NT2/D1 (cell line): ENCODE measurements around the gene ATE1.

Experiments
- SUZ12 ChIP-seq: IDR thresholded peaks from 2 replicates; pipeline ENCODE4 v1.6.1; 2011; ENCODE audit not compliant: insufficient read length, insufficient read depth; ENCODE audit errors: extremely low read depth
- YY1 ChIP-seq: IDR thresholded peaks from 2 replicates; pipeline ENCODE4 v1.6.1; 2011; ENCODE audit not compliant: insufficient read length, insufficient read depth
- ZNF274 ChIP-seq: IDR thresholded peaks from 2 replicates; pipeline ENCODE4 v1.6.1; 2011; ENCODE audit warnings: mild to moderate bottlenecking, low read depth, low read length

GRCh38 chr10:121816197-121816596 is 111.6 kb downstream of the ATE1 start:
- no peak for TF ChIP-seq ZNF274
- no peak for TF ChIP-seq YY1
- no peak for TF ChIP-seq SUZ12
